Rectal smooth muscle tissue (tissue), 1 donor: Measurements from ENCODE around the gene SLIT3.

ENCODE experiments used
- H3K27ac ChIP-seq: one replicate; pipeline ENCODE4 v1.7.0; 2013; ENCODE audit warnings: low read depth, low read length, inconsistent platforms
- H3K27me3 ChIP-seq: one replicate; pipeline ENCODE4 v1.7.0; 2013; ENCODE audit warnings: low read length; ENCODE audit not compliant: control insufficient read depth, insufficient read depth
- H3K36me3 ChIP-seq: one replicate; pipeline ENCODE4 v1.7.0; 2013; ENCODE audit warnings: low read length; ENCODE audit not compliant: control insufficient read depth, insufficient read depth
- H3K4me1 ChIP-seq: one replicate; pipeline ENCODE4 v1.7.0; 2013; ENCODE audit warnings: low read length; ENCODE audit not compliant: control insufficient read depth, insufficient read depth
- H3K4me3 ChIP-seq: one replicate; pipeline ENCODE4 v1.7.0; 2013; ENCODE audit warnings: low read length
- H3K9ac ChIP-seq: one replicate; pipeline ENCODE4 v1.7.0; 2013; ENCODE audit warnings: low read length

The SLIT3 gene

DNA sequence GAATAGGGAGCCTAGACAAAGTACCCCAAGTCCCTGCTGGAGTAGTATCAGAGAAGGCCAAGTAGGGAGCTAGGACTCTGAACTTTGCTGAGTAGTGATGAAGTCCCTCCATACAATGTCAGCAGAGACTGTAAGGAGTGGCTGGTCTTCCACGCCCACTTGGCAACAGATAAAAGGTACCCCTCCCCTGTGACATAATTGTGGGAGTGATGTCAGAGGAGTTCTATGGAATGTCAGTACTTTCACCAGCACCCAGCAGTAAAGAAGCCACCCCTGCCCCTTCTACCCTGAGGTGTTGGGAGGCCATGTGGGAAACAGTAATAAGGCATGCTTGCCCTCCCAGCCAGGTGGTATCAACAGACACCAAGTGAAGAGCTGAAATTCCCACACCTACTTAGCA lies 143.9 kb downstream of the SLIT3 start:
- Histone ChIP-seq H3K36me3 (no peaks in the 10 kb centered on the region), H3K27ac (no peak overlapping the region), H3K9ac (no peak overlapping the region), H3K4me3 (no peak overlapping the region), H3K27me3 (no peaks in the 10 kb centered on the region), H3K4me1 (peaks cover 16% of the 10 kb centered on the region)

- H3K27ac ChIP-seq: no peak overlapping the region
- H3K4me1 ChIP-seq: peaks cover 9% of the 10 kb centered on the region
- no peak overlapping the region for H3K4me3 ChIP-seq
- no peaks in the 10 kb centered on the region for H3K36me3 ChIP-seq
- H3K9ac ChIP-seq: no peak overlapping the region
- H3K27me3 ChIP-seq: no peaks in the 10 kb centered on the region
Measured at GRCh38 chr5:169154679-169155078, 146.3 kb downstream of the SLIT3 start.

GRCh38 chr5:169153405-169153804 lies 147.5 kb downstream of the SLIT3 start:
- H3K27me3 ChIP-seq: no peaks in the 10 kb centered on the region
- peaks cover 9% of the 10 kb centered on the region for H3K4me1 ChIP-seq
- H3K9ac ChIP-seq: no peak overlapping the region
- H3K27ac ChIP-seq: no peak overlapping the region
- no peaks in the 10 kb centered on the region for H3K36me3 ChIP-seq
- H3K4me3 ChIP-seq: no peak overlapping the region

DNA sequence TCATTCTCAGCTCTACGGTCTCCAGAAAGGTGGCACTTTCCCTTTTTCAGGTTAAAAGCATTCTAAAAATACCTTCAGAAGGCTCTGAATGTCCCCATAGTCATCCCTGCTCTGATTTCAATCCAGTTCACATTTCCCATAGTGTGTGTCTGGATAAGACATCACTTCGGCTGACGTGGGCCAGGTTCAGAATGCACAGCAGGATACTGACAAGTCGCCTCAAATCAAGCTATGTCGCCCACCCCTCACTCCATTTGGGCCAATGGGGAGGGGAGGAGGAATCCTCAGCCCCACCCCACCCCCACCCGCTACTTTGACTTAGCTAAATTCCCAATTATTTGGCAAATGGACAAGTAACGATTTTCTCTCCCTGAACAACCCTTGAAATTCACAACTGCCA lies 148.0 kb downstream of the SLIT3 start:
- Histone ChIP-seq H3K4me1 (peaks cover 9% of the 10 kb centered on the region), H3K27me3 (no peaks in the 10 kb centered on the region), H3K27ac (no peak overlapping the region), H3K4me3 (no peak overlapping the region), H3K9ac (no peak overlapping the region), H3K36me3 (no peaks in the 10 kb centered on the region)

- Histone ChIP-seq H3K4me1 (peaks cover 14% of the 10 kb centered on the region), H3K9ac (no peak overlapping the region), H3K4me3 (no peak overlapping the region), H3K27ac (no peak overlapping the region), H3K27me3 (no peaks in the 10 kb centered on the region), H3K36me3 (no peaks in the 10 kb centered on the region)
Measured at GRCh38 chr5:169152453-169152852, 148.5 kb downstream of the SLIT3 start.

GRCh38 chr5:169151051-169151805 lies 149.7 kb downstream of the SLIT3 start:
- Histone ChIP-seq H3K4me3 (no peak overlapping the region), H3K4me1 (peaks cover 16% of the 10 kb centered on the region), H3K9ac (no peak overlapping the region), H3K36me3 (no peaks in the 10 kb centered on the region), H3K27me3 (no peaks in the 10 kb centered on the region), H3K27ac (no peak overlapping the region)

GRCh38 chr5:169150108-169150507 lies 150.8 kb downstream of the SLIT3 start:
- H3K27ac ChIP-seq: no peak overlapping the region
- H3K4me3 ChIP-seq: no peak overlapping the region
- H3K36me3 ChIP-seq: no peaks in the 10 kb centered on the region
- H3K27me3 ChIP-seq: no peaks in the 10 kb centered on the region
- H3K4me1 ChIP-seq: peaks cover 16% of the 10 kb centered on the region
- H3K9ac ChIP-seq: no peak overlapping the region

DNA sequence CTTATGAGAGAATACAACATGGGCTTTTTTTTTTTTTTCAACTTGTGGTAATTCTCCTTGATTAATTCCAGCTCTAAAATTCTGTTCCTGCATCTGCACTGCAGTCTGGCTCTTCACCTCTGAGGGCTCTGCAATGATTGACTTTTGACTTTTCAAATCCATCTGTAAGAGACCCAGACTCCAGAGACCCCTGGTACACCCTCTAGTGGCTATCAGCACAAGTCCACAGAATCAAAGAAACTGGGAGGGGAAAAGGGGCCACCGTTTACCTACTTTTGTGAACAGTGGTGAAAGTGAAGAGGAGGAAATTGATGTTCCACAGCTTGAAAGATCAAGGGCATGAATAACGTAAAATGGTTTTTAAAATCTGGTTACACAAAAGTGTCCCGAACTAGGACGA lies 151.6 kb downstream of the SLIT3 start:
- Histone ChIP-seq H3K27ac (no peak overlapping the region), H3K9ac (no peak overlapping the region), H3K27me3 (no peaks in the 10 kb centered on the region), H3K36me3 (no peaks in the 10 kb centered on the region), H3K4me3 (no peak overlapping the region), H3K4me1 (peaks cover 16% of the 10 kb centered on the region)

DNA sequence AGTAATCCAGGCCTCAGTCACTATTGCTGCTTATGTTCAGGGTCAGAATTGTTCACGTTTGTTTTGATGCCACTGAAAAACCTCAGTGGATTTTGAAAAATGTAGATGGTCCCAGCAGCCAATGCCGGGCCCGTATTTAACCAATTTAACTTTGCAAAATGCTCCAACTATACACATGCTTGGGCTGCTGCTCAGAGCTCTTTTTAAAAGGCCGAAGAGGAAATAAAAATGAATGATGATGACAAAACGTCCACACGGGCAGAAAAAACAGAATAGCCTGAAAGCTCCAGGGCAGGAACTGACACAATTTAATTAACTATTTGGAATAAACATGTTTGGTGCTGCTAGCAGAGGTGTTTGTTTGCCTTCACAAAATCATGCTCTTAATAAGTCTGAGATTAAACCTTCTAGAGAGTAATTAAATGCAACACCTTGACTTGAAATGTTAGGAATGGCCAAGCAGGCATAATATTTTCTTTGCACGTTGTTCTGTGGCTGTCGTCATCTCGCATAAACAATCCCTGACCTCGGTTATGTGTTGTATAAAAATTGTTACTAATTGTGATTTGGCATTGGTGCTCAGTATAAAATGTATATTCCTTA lies 152.7 kb downstream of the SLIT3 start:
- Histone ChIP-seq H3K36me3 (no peaks in the 10 kb centered on the region), H3K4me1 (peaks cover 15% of the 10 kb centered on the region), H3K9ac (no peak overlapping the region), H3K27me3 (no peaks in the 10 kb centered on the region), H3K27ac (no peak overlapping the region), H3K4me3 (no peak overlapping the region)

- no peaks in the 10 kb centered on the region for H3K36me3 ChIP-seq
- no peak overlapping the region for H3K4me3 ChIP-seq
- no peak overlapping the region for H3K27ac ChIP-seq
- peaks cover 9% of the 10 kb centered on the region for H3K4me1 ChIP-seq
- H3K9ac ChIP-seq: no peak overlapping the region
- no peaks in the 10 kb centered on the region for H3K27me3 ChIP-seq
Measured at GRCh38 chr5:169147534-169147933, 153.4 kb downstream of the SLIT3 start.

- Histone ChIP-seq H3K36me3 (no peaks in the 10 kb centered on the region), H3K4me1 (peaks cover 13% of the 10 kb centered on the region), H3K9ac (no peak overlapping the region), H3K27ac (no peak overlapping the region), H3K27me3 (no peaks in the 10 kb centered on the region), H3K4me3 (no peak overlapping the region)
Measured at GRCh38 chr5:169146158-169146557, 154.8 kb downstream of the SLIT3 start.

- Histone ChIP-seq H3K27me3 (no peaks in the 10 kb centered on the region), H3K27ac (no peak overlapping the region), H3K4me3 (no peak overlapping the region)
Measured at GRCh38 chr5:169142264-169142970, 158.5 kb downstream of the SLIT3 start.

More at GRCh38 chr5:169142264-169142970, 158.5 kb downstream of the SLIT3 start:
- Histone ChIP-seq H3K36me3 (no peaks in the 10 kb centered on the region), H3K9ac (no peak overlapping the region), H3K4me1 (peaks cover 8% of the 10 kb centered on the region)
